Fibroblast of the aortic adventitia (primary cell): Measurements from ENCODE around the gene SCMH1. TPM values are rescaled to one million over a fixed set of nuclear protein-coding genes. Genes with fewer than 3 reads are reported as not detected.
"Not testable (repeated sequence)": the region's sequence is repeated elsewhere in the genome, so short reads cannot be mapped to it uniquely, and the experiment has no call there.

Experiments
- DNase-seq: peaks from one replicate; pipeline ENCODE4 v3.0.0-alpha.2; 2010; ENCODE audit warnings: low read depth
- H3K4me3 ChIP-seq: 2 replicates; pipeline ENCODE4 v1.5.1; 2011; ENCODE audit warnings: low read depth, mild to moderate bottlenecking, control low read depth, low read length, moderate library complexity
- total RNA-seq: library from RNA; depleted of rRNA; stranded (reverse); fragments of >200 nt; gene quantifications from 2 replicates; pipeline ENCODE4 v1.2.3, GENCODE V29; 2012; ENCODE audit warnings: low replicate concordance
- TF ChIP-seq, protein P1 (sequence below): IDR thresholded peaks from 2 replicates; pipeline ENCODE4 v1.5.1; 2011; ENCODE audit warnings: mild to moderate bottlenecking, low read length, control low read depth, inconsistent platforms; ENCODE audit not compliant: insufficient read depth

Gene SCMH1
- total RNA-seq, 1 donor: 12.1 TPM

DNA sequence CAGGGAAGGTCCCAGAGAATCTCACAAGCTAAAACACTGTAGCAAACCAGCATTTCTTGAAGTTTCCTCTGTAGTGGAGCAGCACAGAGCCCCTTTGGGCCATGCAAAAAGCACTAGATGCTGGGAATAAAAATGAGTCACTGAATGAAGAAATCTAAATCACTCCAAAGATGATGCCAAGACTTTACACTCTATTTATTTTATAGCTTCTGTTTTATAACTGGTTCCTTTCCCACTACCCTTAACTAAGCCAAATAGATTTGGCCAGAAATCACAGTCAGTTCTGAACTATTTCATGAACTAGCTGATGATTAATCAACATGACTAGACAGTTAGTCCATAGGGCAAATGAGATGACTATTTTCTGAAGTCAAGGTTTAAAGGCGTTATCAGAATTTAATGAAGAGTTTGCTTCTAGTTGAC is 89.5 kb downstream of the SCMH1 start:
- TF ChIP-seq, protein P1, sequence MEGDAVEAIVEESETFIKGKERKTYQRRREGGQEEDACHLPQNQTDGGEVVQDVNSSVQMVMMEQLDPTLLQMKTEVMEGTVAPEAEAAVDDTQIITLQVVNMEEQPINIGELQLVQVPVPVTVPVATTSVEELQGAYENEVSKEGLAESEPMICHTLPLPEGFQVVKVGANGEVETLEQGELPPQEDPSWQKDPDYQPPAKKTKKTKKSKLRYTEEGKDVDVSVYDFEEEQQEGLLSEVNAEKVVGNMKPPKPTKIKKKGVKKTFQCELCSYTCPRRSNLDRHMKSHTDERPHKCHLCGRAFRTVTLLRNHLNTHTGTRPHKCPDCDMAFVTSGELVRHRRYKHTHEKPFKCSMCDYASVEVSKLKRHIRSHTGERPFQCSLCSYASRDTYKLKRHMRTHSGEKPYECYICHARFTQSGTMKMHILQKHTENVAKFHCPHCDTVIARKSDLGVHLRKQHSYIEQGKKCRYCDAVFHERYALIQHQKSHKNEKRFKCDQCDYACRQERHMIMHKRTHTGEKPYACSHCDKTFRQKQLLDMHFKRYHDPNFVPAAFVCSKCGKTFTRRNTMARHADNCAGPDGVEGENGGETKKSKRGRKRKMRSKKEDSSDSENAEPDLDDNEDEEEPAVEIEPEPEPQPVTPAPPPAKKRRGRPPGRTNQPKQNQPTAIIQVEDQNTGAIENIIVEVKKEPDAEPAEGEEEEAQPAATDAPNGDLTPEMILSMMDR: no peak
- peak; percentile 95 for DNase-seq
- H3K4me3 ChIP-seq: no peak overlapping the region

DNA sequence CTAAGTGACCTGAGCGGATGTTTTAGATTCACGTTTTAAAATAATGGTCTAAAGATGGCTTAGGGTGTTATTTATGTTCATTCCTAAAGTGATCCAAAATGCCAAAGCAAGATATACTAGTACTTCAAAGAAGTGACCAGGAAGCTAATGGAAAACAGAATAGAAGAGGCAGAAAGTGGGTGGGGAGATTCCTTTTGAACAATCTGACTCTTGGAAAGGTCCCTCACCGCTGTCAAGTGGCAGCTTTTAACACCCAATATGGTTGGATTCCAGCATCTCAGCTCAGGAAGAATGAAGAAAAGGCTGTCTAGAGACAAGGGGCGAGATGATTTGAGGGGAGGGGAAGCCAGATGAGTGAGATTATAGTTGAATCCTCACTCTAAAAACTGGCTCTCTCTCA is 90.3 kb downstream of the SCMH1 start:
- peak; percentile 21 for DNase-seq
- TF ChIP-seq, protein P1: no peak

DNA sequence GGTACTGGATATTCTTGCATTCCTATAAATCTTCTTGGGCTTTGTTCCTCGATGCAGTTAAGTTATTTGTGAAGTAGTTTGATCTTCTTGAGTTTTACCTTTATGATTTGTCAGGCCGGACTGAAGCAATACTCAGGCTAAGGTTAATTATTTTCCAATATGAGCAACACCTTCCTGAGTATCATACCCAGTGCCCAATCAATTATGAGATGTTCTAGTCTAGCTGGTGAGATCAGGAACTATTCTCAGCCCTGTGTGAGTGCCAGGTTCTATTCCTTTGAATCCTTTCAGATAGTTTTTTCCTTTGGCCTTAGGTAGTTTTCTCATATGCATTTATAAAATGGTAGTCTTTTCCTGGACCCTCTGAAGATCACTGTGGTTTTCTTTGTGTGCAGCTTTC is 92.5 kb downstream of the SCMH1 start:
- no peak for DNase-seq
- TF ChIP-seq, protein P1: no peak
- no peak overlapping the region for H3K4me3 ChIP-seq

More for the DNA sequence above, 90.3 kb downstream of the SCMH1 start:
- H3K4me3 ChIP-seq: no peak overlapping the region

DNA sequence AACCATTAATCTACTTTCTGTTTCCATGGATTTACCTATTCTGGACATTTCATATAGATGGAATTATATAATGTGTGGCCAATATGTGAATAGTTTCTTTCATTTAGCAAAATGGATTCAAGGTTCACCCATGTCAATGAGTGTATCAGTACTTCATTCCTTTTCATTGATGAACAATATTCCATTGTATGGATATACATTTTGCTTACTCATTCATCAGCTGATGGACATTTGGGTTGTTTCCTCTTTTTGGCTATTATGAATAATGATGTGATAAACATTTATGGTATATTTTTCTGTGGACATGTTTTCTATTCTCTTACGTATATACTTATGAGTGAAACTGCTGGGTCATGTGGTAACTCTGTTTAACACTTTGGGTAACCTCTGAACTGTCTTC is 97.8 kb downstream of the SCMH1 start:
- DNase-seq: no peak
- TF ChIP-seq, protein P1: no peak
- no peak overlapping the region for H3K4me3 ChIP-seq

DNA sequence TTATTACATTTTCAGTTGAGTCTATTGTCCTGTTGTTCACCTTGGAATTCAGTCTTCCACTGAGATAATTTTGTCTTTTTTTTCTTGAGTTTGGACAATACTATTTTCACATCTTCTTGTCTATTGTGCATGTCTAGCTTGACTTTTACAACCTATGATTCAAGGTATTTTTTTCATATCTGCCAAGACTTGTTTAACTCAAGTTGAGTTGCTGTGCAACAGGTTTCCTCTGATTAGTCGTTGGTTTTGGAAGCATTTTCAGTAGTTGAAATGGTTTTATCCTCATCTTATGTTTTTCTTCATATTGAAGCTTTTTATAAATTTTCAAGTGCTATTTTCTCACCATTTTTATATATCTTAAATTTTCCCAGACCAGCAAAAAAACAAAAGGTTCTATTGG is 103.6 kb downstream of the SCMH1 start:
- no peak overlapping the region for H3K4me3 ChIP-seq
- DNase-seq: no peak

DNA sequence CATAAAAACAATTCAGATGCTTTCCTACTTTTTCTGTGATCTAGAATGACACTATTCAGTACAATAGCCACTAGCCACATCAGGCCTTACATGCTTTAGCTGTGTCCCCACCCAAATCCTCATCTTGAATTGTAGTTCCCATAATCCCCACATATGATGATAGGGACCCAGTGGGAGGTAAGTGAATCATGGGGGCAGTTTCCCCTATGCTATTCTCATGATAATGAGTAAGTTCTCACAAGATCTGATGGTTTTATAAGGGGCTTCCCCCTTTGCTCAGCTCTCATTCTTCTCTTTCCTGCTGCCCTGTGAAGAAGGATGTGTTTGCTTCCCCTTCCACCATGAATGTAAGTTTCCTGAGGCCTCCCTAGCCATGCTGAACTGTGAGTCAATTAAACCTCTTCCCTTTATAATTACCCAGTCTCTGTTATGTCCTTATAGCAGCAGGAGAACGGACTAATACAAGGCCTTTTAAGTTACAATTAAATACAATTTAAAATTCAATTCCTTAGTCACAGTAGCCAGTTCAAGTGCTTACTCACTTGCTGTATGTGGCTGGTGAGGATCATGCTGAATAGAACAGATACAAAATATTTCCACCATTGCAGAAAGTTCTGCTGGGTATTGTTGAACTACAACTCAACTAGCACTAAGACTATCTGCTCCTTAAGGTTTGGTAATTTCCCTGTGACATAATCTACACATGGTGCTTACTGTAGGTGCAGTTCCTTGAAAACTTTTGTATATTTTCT is 106.7 kb downstream of the SCMH1 start:
- DNase-seq: no peak
- TF ChIP-seq, protein P1: no peak
- no peak overlapping the region for H3K4me3 ChIP-seq

More for the DNA sequence above, 103.6 kb downstream of the SCMH1 start:
- TF ChIP-seq, protein P1: no peak

DNA sequence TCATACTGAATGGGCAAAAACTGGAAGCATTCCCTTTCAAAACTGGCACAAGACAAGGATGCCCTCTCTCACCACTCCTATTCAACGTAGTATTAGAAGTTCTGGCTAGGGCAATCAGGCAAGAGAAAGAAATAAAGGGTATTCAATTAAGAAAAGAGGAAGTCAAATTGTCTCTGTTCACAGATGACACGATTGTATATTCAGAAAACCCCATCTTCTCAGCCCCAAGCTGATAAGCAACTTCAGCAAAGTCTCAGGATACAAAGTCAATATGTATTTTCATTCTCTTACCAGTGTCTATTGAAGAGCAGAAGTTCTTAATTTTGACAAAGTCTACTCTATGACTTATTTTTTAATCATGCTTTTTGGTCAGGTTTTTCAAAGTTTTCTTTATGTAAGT is 107.8 kb downstream of the SCMH1 start:
- DNase-seq, H3K4me3 ChIP-seq: not testable (repeated sequence)
